Right lung (tissue), 10 donors: ENCODE data around the gene CHST8. TPM values are rescaled to one million over a fixed set of nuclear protein-coding genes. Genes with fewer than 3 reads are reported as not detected.
"Not testable (repeated sequence)": the region's sequence is repeated elsewhere in the genome, so short reads cannot be mapped to it uniquely, and the experiment has no call there.

Experiments used
- DNase-seq, 2 donors: peaks; one replicate each; pipeline ENCODE4 v3.0.0-alpha.2; 2013
- long read RNA-seq, 8 donors: transcript quantifications; one replicate each; lab custom pipeline, GENCODE V29; 2026
- polyA plus RNA-seq, 5 donors: library from polyadenylated mRNA; unstranded; fragments of 120-200 nt; gene quantifications; one replicate each; pipeline versions ENCODE4 v1.2.1 to v1.2.3, GENCODE V29; 2013; ENCODE audit warnings: inconsistent platforms in 1 of 5, low replicate concordance in 1 of 5; ENCODE audit not compliant: insufficient read length in 5 of 5, insufficient read depth in 1 of 5

The CHST8 gene
- polyA plus RNA-seq: under 1 TPM in 2 of 5 donors, not detected in 3; 0.06 to 0.08 TPM
- long read RNA-seq, donor 1: 0 reads
- long read RNA-seq, donor 2: 0 reads
- long read RNA-seq, donor 3: 0 reads
- long read RNA-seq, donor 4: 0 reads
- long read RNA-seq, donor 5: 0 reads
- long read RNA-seq, donor 6: 0 reads
- long read RNA-seq, donor 7: 0 reads
- long read RNA-seq, donor 8: 0 reads

- peak; percentile 26 to 31 for DNase-seq
These were observed at the start of gene CHST8 for GRCh38 chr19:33621811-33622504. Gene CHST8 (plus strand): TSS chr19:33621953. CDS start chr19:33689262, 67,309 bp downstream.

- DNase-seq: no peak
These were observed 48.8 kb upstream of the CHST8 start for GRCh38 chr19:33572929-33573328.

- no peak for DNase-seq
These were observed 46.9 kb upstream of the CHST8 start for GRCh38 chr19:33574824-33575223.

DNA sequence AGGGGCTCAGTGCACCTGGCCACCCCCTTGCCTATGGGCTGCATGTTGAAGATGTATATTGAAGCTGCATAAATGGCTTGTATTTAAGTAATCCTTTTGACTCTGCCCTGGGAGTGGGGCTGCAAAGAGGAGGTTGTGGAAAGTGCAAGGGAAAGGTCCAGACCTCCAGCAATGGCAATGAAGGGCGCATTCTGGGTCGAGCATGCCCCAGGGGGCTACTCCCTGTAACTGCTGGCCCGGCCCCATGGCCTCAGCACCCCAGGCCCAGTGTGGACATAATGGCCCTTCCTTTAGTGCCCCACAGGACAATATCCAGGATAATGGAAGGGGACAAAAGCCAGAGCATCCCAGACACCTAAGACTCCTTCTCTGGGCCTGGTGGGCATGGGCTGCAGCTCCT, 43.1 kb upstream of the CHST8 start:
- no peak for DNase-seq

DNA sequence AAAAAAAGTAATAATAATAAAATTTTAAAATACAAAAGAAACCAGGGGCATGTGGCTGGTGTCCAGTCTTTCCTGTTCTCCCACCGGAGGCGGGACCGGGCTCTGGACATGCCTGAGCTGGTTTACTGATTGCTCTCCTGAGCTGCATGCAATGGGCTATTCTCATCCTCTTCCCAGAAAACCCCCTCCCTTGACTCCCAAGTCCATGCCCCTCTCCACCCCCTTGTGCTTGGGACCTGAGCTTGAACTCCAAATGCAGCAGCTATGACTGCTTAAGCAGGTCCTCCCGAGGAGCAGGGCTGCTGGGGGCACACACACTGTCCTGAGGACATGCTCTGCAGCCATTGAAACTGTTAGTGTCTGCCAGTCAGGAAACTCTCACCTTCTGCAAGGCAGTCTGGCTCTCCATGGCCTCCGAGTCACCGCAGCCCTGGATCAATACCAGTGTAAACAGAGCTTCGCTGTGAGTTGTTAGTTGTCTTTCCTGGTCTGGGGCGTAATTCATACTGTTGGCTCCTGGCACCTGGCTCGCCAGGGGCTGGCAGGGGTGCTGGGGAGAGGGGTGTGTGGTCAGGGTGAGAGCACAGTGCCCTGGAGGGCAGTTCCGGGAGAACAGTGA, 41.6 kb upstream of the CHST8 start:
- DNase-seq: no peak

DNA sequence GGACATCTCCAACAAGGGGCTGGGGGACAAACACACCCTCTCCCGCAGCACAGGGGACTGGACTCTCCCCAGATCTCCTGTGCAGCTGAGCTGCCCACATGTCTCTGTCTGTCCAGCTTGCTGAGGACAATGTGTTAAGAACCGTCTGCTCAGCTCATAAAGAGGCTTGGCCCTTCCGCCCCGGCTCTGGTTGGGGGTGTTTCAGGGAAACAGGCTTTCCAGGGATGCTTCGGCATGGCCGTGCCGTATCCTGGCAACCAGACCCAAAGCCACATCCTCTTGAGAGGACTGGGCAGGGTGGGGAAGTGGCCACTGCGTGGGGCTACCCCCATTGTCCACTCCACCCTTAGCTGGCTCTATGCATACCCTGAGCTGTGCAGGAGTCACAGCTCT, 41.1 kb upstream of the CHST8 start:
- DNase-seq: no peak

GRCh38 chr19:33582914-33583313, 38.8 kb upstream of the CHST8 start:
- DNase-seq: no peak

- no peak for DNase-seq
These were observed 34.6 kb upstream of the CHST8 start for GRCh38 chr19:33587150-33587549.

- DNase-seq: no peak
These were observed 31.5 kb upstream of the CHST8 start for GRCh38 chr19:33590224-33590623.

- DNase-seq: no peak
These were observed 26.0 kb upstream of the CHST8 start for GRCh38 chr19:33595783-33596182.

GRCh38 chr19:33601583-33601982, 20.2 kb upstream of the CHST8 start:
- DNase-seq: no peak

GRCh38 chr19:33602576-33603204, 19.1 kb upstream of the CHST8 start:
- no peak for DNase-seq

- DNase-seq: no peak
These were observed 18.4 kb upstream of the CHST8 start for GRCh38 chr19:33603377-33603776.

- DNase-seq: no peak
These were observed 17.1 kb upstream of the CHST8 start for GRCh38 chr19:33604651-33605050.

DNA sequence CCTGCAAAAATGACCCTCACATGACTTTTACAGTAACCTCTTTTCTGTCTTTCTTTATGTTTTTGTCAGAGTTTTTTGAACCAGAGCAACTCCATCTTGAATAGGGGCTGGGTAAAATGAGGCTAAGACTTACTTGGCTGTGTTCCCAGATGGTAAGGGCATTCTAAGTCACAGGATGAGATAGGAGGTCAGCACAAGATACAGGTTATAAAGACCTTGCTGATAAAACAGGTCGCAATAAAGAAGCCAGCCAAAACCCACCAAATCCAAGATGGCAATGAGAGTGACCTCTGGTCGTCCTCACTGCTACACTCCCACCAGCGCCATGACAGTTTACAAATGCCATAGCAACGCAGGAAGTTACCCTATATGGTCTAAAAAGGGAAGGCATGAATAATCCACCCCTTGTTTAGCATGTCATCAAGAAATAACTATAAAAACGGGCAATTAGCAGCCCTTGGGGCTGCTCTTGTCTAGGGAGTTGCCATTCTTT, 15.9 kb upstream of the CHST8 start:
- DNase-seq: not testable (repeated sequence)

DNA sequence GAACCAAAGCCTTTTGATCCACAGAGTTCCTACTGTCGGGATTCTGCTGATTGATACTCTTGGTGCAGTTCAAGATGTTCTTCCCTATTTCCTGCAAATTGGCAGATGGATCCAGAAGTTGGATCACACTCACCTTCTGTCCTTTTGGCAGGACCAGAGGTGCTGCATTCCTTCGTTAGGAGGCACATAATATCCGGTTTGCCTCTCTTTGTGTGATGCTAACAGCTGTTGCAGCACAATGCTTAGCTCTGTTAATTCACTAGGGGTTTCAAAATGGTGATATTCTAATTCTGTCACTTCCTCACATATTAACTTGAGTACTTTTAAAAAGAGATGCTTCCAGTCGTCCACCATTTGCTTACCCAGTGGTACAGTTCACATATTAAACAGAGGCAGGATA, 15.2 kb upstream of the CHST8 start:
- no peak for DNase-seq

GRCh38 chr19:33609353-33609752, 12.4 kb upstream of the CHST8 start:
- no peak for DNase-seq

DNA sequence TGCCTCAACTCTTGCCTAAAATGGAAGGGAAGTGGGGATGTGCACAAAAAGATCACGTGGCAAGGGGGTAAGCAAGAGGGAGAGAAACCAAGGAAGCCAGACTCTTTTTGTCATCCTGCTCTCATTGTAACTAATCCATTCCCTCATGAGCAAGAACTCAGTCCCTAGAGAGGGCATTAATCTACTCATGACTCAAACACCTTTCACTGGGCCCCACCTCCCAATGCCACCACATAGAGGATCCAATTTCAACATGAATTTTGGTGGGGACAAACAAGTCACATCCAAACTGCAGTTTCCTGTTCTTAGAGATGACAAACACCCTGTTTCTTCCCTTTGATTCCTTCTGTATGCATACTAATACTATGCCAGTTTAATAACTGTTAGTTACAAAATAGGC, 11.2 kb upstream of the CHST8 start:
- DNase-seq: no peak

DNA sequence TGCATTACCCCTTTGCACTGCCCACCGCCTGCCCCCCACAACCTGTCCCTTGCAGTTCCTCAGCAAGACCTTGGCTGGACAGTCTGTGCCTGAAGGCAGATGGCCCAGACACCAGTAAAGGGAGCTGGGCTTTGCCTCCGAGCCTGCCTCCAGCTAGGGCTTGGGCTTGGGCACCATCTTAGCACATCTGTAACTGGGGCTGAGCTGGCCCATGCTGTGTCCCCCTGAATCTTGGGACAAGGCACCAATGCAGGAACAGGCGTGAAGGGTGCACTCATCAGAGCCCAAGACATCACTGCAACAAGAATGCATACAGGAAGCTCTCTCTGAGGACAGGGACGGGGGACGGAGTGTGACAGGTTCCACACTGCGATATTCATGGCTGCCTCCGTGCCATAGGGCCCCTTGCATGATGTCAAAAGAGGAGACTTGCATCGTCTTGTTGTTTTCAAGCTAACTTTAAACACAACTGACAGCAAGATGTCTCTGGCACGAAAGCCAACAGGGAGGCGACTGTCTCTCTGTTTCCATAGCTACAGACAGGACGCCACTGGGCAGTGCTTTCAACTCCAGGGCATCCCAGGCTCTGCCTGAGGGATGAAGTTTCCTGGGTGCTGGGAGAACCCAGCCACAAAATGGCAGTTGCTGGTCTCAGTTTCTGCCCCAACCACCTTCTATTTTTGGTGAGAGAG, 8.7 kb upstream of the CHST8 start:
- DNase-seq: no peak

DNA sequence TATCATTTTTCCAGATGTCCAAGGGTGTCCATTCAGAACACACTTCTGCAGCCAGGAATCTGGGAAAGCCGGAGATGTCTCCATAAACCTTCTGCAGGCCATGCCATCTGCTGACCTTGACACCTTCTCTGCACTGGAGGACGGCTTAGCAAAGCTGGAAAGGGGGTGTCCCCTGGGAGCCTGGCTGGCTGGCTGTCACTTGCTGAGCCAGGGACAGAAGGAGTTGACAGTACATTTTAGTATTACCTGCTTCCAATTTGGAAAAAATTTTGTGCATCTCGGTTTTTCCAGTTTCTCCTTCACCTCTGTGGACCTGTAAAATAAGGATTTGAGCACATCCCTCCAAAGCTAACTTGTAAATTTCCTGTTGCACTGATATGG, 8.1 kb upstream of the CHST8 start:
- DNase-seq: no peak

GRCh38 chr19:33616346-33616745, 5.4 kb upstream of the CHST8 start:
- no peak for DNase-seq

- DNase-seq: no peak
These were observed 4.9 kb upstream of the CHST8 start for GRCh38 chr19:33616857-33617256.
